HL-60/S4 (cell line): ENCODE results near the gene RAPGEF5.
"Not testable (repeated sequence)": the region's sequence is repeated elsewhere in the genome, so short reads cannot be mapped to it uniquely, and the experiment has no call there.

Source experiments
- in situ Hi-C: fragments of 300-500 bp; cut with MboI; formaldehyde crosslinking; loops from 2 replicates; pipeline ENCODE4 v1.14.3; 2022; ENCODE audit warnings: low sequenced_read_pairs

Gene RAPGEF5

GRCh38 chr7:22094413-22095342 is 262.3 kb downstream of the RAPGEF5 start:
- in situ Hi-C loops = no loop called here

- in situ Hi-C loops = no loop called here
Measured at GRCh38 chr7:22093936-22094335, 263.0 kb downstream of the RAPGEF5 start.

GRCh38 chr7:22093001-22093400 is 264.0 kb downstream of the RAPGEF5 start:
- in situ Hi-C loops = no loop called here

GRCh38 chr7:22090958-22091525 is 265.9 kb downstream of the RAPGEF5 start:
- in situ Hi-C loops = not testable (repeated sequence)

- in situ Hi-C loops = no loop called here
Measured at GRCh38 chr7:22090512-22090911, 266.4 kb downstream of the RAPGEF5 start.

GRCh38 chr7:22090107-22090506 is 266.8 kb downstream of the RAPGEF5 start:
- in situ Hi-C loops = no loop called here

GRCh38 chr7:22088827-22089226 is 268.1 kb downstream of the RAPGEF5 start:
- in situ Hi-C loops = no loop called here

- in situ Hi-C loops = no loop called here
Measured at GRCh38 chr7:22087861-22088260, 269.1 kb downstream of the RAPGEF5 start.

GRCh38 chr7:22083704-22084240 is 273.2 kb downstream of the RAPGEF5 start:
- in situ Hi-C loops = no loop called here

- in situ Hi-C loops = no loop called here
Measured at GRCh38 chr7:22082886-22083703, 273.9 kb downstream of the RAPGEF5 start.

- in situ Hi-C loops = no loop called here
Measured at GRCh38 chr7:22082553-22082885, 274.4 kb downstream of the RAPGEF5 start.

GRCh38 chr7:22080219-22080618 is 276.7 kb downstream of the RAPGEF5 start:
- in situ Hi-C loops = not testable (repeated sequence)

- in situ Hi-C loops = not testable (repeated sequence)
Measured at GRCh38 chr7:22078872-22079271, 278.1 kb downstream of the RAPGEF5 start.

GRCh38 chr7:22075561-22075960 is 281.4 kb downstream of the RAPGEF5 start:
- in situ Hi-C loops = no loop called here

- in situ Hi-C loops = no loop called here
Measured at GRCh38 chr7:22074897-22075296, 282.1 kb downstream of the RAPGEF5 start.
